Activated CD4-positive, CD25-positive, alpha-beta regulatory T cell treated with anti-CD3 and anti-CD28 coated beads, Interleukin-2, amount 50 U/mL, for 16 hours (primary cell): ENCODE results near the gene MAP4.
"Not testable (repeated sequence)": the region's sequence is repeated elsewhere in the genome, so short reads cannot be mapped to it uniquely, and the experiment has no call there.

ENCODE experiments used
- DNase-seq: peaks from one replicate; pipeline ENCODE4 v3.0.0-alpha.2; 2020; ENCODE audit warnings: low read depth, low spot score

MAP4 gene

DNA sequence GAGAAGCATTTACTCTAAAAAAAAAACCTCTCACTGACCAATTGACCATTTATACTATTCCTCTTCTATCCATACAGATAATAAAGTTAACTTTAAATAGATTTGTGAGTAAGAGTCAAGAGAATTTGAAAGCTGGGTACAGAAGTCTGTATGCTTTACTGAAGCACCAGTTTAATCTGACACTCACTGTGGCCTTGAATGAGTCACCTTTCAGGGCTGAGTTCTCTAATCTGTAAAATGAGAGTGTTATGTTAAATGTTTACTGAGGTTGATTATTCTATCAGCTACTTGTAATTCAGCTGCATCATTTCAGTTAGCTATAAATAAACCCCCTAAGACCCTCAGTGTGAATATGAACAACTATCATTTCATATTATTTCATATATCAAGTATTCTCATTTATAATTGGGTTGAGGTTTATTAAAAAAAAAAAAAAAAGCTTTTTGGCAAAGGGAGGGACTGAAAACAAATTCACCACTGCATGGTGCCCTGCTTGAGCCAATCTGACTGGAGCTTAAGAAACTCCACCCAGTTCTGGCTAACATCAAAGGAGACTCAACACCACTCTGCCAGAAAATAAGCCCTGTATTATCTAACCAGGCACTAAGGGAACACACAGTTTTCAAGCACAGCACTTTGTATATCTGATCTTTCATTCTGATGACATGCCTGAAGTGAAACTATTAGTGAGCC is 2.8 kb downstream of the MAP4 start:
- DNase-seq: no peak

DNA sequence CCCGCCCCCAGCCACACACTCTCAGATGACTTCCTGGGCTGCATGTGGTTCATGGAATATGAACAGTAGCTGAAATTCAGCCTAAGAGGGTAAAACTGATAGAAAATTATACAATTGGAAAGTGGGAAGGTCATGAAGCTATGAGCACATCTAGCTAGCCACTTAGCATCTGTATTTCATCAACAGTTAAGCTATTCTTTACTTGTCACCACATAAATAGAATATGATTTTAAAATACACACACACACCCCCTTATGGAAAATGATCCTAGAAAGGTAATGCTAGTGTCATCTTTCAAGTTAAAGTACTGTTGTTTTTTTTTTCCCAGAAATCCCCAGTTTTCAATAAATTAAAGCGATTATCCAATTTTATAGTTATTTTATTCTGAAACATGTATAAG is 3.6 kb downstream of the MAP4 start:
- no peak for DNase-seq

DNA sequence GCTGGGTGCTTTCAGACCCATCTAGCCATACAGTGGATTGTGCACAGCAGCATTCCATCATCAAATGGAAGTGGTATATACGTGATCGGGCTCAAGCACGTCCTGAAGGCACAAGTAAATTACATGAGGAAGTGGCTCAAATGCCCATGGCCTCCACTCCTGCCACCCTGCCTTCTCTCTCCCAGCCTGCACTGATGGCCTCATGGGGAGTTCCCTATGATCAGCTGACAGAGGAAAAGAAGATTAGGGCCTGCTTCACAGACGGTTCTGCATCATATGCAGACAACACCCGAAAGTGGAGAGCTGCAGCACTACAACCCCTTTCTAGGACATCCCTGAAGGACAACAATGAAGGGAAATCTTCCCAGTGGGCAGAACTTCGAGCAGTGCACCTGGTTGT is 8.2 kb downstream of the MAP4 start:
- not testable (repeated sequence) for DNase-seq

DNA sequence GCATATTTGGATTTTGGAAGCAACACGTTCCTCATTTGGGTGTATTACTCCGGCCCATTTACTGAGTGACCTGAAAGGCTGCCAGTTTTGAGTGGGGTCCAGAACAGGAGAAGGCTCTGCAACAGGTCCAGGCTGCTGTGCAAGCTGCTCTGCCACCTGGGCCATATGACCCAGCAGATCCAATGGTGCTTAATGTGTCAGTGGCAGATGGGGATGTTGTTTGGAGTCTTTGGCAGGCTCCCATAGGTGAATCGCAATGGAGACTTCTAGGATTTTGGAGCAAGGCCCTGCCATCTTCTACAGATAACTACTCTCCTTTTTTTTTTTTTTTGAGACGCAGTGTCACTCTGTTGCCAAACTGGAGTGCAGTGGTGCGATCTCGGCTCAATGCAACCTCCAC is 8.9 kb downstream of the MAP4 start:
- not testable (repeated sequence) for DNase-seq

DNA sequence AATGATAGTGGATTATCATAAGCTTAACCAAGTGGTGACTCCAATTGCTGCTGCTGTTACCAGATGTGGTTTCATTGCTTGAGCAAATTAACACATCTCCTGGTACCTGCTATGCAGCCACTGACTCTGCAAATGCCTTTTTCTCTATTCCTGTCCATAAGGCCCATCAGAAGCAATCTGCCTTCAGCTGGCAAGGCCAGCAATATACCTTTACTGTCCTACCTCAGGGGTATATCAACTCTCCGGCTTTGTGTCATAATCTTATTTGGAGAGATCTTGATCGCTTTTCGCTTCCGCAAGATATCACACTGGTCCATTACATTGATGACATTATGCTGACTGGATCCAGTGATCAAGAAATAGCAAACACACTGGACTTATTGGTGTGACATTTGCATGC is 9.4 kb downstream of the MAP4 start:
- not testable (repeated sequence) for DNase-seq

DNA sequence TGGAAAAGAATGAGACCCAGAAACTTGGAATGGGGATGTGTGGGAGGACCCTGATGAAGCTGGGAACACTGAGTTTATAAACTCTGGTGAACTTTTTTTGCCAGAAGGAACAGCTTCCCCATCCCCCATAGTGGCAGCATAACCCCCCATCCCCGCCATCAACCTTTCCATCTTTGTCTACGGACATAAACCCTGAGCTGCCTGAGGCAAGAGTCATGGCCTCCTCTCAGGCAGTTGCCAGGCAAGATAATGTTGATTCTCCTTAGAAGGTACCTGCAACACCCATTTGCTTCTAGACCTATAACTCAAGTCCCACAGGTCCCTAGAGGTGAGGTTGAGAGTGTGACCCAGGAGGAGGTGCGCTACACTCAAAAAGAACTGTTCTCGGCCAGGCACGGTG is 11.5 kb downstream of the MAP4 start:
- no peak for DNase-seq

DNA sequence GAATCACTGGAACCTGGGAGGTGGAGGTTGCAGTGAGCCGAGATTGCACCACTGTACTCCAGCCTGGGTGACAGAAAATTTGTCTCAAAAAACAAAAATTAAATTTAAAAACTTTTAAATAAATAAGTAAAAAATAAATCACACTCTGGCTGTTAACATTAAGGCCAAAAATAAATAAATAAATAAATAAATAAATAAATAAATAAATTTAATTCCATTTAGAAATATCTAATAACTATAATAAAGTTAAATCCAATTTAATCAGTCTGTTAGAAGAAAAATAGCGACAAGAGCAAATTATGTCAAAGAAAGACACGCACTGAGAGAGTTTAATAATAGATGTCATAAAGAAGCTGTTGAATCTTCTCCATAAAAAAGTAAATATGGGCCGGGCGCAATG is 13.4 kb downstream of the MAP4 start:
- DNase-seq: no peak

DNA sequence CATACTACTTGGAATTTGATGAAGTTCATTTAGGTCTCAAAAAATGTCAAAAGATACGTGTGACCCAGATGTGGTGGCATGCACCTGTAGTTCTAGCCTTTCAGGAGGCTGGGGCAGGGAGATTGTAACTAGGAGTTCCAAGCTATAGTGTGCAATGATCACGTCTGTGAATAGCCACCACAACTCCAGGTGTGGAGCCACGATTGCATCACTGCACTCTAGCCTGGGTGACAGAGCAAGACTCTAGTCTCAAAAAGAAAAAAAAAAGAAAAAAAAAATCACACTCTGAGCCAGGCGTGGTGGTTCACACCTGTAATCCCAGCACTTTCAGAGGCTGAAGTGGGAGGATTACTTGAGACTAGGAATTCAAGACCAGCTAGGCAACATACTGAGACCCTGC is 14.2 kb downstream of the MAP4 start:
- DNase-seq: no peak

DNA sequence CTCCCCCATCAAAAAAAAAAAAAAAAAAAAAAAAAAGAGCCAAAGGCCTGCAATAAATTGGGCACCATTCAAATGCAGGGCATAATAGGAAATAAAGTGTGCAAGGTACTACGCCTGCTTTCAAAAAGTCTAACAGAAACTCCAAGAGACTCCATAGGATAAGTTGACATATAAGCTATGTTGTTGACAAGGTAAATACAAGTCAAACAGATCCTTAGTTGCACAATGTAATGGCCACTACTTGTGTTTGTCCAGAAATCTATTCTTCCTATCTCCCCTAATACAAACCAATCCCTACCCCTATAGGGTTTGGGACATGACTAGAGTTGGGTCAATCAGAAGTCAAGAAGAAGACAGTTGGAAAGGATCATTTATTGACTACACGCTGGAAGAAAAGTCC is 16.0 kb downstream of the MAP4 start:
- no peak for DNase-seq

DNA sequence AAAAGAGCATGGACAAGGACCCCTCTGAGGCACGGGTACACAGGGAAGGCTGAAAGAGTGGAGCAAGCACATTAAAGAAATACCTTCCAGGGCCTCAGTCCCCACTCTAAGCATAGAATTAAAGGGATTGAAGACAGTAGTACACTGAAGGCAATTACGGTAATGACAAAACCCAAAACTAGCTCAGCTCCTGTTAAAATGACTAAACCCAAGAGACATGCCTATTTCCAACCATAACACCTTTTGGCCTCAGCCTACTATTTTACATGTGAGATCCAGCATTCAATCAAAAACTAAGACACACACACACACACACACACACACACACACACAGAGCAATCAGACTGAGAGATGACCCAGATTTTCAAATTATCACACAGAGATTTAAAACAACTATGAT is 19.8 kb downstream of the MAP4 start:
- no peak for DNase-seq

DNA sequence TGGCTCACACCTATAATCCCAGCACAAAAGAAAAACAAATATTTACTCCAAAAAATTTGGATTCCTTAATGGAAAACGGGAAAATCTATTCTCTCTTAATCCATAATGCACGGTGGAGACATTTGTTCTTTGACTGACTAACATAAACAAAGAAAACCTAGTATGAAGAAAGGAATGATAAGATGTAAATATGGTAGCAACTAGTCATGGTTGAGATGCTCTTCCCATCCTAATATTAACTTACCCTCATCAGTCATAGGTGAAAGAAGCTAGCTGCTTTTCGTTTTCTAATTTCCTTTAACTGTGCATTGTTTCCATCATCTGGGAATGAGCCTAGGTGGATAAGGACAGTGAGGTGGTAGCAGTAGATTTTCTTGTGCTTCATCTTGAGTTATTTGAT is 22.0 kb downstream of the MAP4 start:
- no peak for DNase-seq

DNA sequence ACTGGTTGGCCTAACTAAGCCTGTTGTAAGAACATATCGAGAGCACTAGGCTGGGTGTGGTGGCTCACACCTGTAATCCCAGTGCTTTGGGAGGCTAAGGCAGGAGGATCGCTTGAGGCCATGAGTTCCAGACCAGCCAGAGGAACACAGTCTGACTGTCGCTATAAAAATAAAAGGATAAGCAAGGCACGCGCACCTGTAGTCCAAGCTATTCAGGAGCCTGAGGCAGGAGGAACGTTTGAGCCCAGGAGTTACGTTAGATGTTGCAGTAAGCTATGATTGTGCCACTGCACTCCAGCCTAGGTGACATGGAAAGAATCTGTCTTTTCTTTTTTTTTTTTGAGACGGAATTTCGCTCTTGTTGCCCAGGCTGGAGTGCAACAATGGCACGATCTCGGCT is 24.9 kb downstream of the MAP4 start:
- DNase-seq: no peak

DNA sequence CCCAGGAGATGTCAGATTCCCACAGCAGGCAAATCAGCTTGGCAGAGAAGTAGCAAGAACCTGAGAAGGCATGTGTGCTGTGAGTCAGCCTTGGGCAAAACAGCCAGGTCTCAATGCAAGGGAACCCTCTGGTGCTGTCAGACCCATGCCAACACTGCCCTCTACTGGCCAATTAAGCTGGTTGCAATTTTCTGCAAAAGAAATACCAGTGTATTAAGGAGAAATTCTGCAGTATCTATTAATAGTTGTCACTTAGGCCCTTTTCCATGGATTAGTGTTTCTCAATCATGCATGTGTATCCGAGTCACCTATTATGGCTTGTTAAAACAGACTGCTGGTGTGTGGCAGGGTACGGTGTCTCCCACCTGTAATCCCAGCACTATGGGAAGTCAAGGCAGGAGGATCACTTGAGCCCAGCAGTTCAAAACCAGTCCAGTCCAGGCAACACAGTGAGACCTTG is 26.2 kb downstream of the MAP4 start:
- DNase-seq: peak; percentile 55

DNA sequence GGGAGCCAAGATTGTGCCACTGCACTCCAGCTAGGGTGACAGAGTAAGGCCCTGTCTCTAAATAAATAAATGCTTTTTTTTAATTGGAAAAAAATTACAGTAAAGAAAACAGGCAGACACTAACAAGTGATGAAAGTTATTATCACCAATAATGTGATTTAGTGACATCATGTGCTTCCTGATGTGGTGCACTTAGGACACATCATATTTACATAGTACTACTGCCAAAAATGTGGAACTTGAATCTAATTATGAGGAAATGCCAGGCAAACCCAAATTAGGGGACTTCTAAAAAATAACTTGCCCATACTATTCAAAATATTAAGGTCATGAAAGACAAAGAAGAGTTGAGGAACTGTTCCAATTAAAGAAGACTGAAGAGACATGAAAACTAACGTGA is 30.8 kb downstream of the MAP4 start:
- no peak for DNase-seq

DNA sequence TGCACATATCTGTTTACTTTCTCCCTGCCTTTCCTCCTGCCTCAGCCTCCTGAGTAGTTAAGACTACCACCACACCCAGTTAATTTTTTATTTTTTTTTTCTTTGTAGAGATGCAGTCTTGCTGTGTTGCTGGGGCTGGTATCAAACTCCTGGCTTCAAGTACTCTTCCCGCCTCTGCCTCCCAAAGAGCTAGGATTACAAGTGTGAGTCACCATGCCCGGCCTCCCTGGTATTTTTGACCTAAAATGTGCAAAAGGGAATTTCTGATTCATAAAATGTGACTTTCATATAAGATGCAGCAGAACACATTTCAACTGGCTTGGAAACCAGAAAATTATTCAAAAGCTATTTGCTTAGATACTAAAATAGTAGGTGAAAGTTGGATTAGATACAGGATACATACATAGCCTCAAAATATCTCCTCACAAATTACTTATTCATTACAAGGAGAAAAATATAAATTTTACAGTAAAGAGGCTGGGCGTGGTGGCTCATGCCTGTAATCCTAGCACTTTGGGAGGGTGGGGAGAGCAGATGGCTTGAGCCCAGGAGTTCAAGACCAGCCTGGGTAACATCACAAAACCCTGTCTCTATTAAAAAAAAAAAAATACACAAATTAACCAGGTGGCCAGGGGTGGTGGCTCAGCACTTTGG is 32.0 kb downstream of the MAP4 start:
- no peak for DNase-seq

DNA sequence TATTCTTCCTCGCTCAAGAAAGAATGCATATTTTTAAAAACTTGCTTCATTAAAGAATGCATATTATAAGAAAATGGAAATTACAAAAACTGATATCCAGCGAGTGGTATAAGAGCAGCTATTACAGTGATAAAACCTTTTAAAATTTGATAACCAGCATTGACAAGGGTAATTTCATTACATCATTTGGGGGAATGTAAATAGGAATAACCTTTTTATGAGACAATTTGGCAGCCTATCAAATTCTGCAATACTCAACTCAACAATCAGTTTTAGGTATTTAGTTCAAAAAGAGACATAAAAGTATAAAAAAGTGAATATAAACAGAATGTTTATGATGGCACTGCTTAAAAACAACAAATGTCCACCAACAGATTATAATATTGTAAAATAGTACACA is 35.4 kb downstream of the MAP4 start:
- no peak for DNase-seq

DNA sequence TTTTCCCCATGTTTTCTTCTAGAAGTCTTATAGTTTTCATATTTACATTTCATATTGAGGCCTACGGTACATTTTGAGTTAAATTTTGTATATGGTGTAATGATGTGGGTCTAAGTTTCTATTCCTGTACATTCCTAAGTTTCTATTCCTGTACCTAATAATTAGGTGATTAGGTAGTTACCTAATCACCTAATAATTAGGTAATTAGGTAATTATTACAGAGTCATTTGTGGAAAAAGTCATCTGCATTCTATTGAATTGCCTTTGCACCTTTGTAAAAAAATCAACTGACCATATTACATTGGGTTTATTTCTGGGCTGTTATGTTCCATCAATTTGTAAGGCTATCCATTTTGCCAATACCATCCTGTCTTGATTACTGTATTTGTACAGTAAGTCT is 37.1 kb downstream of the MAP4 start:
- DNase-seq: no peak

DNA sequence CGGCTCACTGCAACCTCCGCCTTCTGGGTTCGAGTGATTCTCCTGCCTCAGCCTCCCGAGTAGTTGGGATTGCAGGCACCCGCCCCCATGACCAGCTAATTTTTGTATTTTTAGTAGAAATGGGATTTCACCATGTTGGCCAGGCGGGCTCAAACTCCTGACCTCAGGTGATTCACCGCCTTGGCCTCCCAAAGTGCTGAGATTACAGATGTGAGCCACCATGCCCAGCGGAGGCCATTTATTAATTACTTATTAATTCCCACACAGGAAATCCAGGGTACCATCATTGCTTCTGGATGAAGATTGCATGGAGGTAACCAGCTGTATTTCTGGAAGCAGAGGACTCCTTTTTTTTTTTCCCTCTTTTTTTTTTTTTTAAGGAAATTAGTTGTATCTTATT is 37.8 kb downstream of the MAP4 start:
- DNase-seq: no peak

DNA sequence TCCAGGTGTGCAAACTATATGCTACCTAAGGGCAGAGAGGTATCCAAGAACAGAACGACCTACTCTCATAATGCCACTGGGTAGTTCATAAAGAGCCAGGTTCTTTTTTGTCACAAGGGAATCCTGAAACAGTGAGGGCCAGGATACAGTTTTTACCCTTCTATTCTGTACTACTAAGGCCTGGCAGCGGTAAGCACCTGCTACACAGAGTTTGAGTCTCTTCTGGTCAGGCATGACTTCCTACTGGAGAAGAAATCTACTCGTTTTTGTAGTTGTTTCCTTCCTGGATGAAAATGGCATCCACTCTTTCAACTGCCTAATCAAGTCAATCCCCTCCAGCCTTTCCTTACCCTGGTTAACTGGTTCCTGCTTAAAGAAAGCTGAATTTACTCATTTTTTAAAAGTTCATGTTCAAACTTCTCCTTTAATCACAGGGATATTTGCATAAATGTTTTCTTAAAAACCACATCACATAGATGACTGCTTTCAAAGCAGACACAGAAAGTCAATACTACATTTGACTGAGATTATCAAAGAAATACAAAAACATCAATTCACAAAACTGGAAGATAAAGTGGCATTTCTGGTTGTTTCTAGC is 40.0 kb downstream of the MAP4 start:
- no peak for DNase-seq

DNA sequence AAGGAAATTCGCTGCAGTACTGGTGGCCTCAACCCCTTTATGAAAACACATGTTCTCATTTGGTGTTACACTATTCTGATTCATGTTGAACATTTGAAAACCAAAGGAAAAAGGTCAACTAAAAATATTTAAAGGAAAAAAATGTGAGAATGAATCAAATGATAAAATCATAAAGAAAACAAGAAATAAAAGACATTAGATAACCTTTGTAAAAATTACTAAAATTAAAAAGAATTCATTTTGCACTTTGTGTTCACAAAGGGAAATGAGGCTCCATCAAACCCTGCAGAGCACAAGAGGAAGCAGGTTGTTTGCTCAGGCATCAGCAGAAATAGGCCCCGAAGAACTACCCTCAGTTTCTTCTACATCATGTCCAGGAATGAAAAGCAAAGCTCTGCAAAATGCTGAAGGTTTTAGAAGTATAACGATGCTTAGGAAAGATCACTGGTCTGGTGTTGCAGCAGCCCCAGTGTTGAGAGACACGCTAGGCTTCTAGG is 41.2 kb downstream of the MAP4 start:
- DNase-seq: no peak

DNA sequence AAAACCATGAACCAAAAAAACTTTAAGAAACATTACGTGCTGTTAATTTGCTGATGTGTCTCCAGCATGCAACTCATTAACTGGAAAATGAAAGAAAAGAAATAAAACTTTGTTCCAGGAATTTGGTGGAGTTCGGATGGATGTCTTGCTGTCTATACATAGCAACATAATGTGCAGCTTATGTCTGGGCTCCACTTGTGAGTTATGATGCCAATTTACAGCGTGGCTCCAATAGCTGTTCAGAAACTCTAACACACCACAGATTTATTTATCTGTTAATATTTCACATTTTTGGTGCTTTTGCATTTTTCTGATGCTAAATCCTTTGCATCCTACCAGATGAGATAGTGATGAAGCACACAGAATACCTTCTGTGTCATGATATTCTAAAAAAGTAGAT is 45.1 kb downstream of the MAP4 start:
- DNase-seq: no peak

DNA sequence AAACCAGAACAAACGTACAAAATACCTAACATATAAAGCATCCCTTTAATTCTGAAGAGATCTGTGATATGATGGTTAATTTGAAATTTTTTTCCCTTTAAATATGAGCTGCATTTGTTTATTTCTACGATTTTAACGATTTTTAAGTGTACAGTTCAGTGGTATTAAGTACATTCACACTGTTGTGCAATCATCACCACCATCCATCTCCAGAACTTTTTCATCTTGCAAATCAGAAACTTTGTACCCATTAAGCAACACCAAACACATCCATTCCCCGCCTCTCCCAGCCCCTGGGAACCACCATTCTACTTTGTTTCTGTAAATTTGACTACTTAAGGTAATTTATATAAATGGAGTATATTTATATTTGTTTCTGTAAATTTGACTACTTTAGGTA is 51.5 kb downstream of the MAP4 start:
- DNase-seq: no peak
